22Rv1 (cell line): ENCODE measurements around the gene FAM181A.

Experiments used
- H3K27ac ChIP-seq: fragments of 450-650 bp; 2 replicates; pipeline ENCODE4 v1.5.1; 2017
- CTCF ChIP-seq: fragments of 450-650 bp; IDR thresholded peaks from 2 replicates; pipeline ENCODE4 v1.5.1; 2017; ENCODE audit warnings: mild to moderate bottlenecking
- ZFX ChIP-seq: fragments of 450-650 bp; IDR thresholded peaks from 2 replicates; pipeline ENCODE4 v1.6.1; 2017; ENCODE audit warnings: antibody characterized with exemption, borderline replicate concordance

FAM181A gene

GRCh38 chr14:93903342-93904184, 23.6 kb upstream of the FAM181A start:
- TF ChIP-seq CTCF, result 0 out of 2 replicates have a peak, but pooled peaks have one; percentile 10
- TF ChIP-seq ZFX, result no peak
- H3K27ac ChIP-seq, result no peak overlapping the region

GRCh38 chr14:93905623-93906022, 21.5 kb upstream of the FAM181A start:
- no peak for TF ChIP-seq CTCF
- no peak for TF ChIP-seq ZFX
- H3K27ac ChIP-seq, result no peak overlapping the region

- peak; percentile 80 for TF ChIP-seq CTCF
- no peak for TF ChIP-seq ZFX
- no peak overlapping the region for H3K27ac ChIP-seq
These were observed 20.5 kb upstream of the FAM181A start for GRCh38 chr14:93906341-93907329.

GRCh38 chr14:93909429-93910128, 17.6 kb upstream of the FAM181A start:
- no peak overlapping the region for H3K27ac ChIP-seq
- TF ChIP-seq ZFX (no peak), CTCF (no peak)

- TF ChIP-seq ZFX, result no peak
- no peak for TF ChIP-seq CTCF
- H3K27ac ChIP-seq, result no peak overlapping the region
These were observed 15.0 kb upstream of the FAM181A start for GRCh38 chr14:93911975-93912615.

GRCh38 chr14:93912782-93913181, 14.4 kb upstream of the FAM181A start:
- H3K27ac ChIP-seq, result no peak overlapping the region
- TF ChIP-seq ZFX (no peak), CTCF (no peak)
